ENCODE results near the gene ALG11.
A peak's percentile ranks its signal among the peaks of the same experiment; 100 is the strongest.
"Not testable (repeated sequence)": the region's sequence is repeated elsewhere in the genome, so short reads cannot be mapped to it uniquely, and the experiment has no call there.

ALG11 gene

DNA sequence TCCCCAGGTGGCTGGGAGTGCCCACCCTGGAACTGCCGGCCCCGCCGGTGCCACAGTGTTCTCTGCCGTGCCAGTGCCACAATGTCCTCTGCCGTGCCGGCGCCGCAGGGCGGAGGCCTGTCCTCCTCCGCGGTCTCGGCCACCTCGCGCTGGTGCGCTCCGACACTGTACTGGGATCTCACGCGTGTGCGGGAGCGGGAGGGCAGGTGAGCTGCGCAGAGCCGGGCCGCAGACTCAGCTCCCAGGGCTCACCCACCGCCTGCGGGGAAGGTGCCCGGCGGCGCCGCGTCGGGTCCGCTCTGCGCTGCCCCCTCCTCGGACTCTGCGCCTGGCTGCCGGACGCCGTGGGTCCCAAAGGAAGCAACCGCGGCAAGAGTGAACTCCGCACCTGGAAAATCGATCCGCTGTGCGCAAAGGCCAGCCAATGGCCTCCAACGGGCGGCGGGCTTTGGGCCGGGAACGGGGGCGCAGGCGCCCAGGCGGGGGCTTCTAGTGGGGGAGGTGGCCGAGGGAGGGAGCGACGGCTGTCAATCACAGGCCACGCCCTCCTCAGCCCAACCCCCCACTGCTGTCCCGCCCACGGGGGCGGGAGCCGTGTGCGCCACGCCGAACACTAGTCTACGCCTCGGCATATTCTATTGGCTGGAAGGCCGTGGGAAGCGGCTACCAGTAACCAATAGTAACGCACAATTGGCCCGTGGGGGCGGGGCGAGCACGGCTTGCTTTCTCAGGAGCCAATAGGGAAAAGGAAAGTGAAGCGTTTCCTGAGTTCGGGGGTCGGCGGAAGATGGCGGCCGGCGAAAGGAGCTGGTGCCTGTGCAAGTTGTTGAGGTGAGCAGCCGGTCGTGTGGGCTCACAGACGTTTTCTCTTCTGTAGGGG, at the start of gene ALG11:
TSS of gene ALG11 (plus strand) at position 767 of the 880 bp plus-strand sequence. CDS start at position 788, 21 bp downstream.
- peak; percentile 98 for DNase-seq

GRCh38 chr13:51966186-51966585, 46.0 kb upstream of the ALG11 start:
- DNase-seq: no peak

- no peak for DNase-seq
These were observed 44.4 kb upstream of the ALG11 start for GRCh38 chr13:51967482-51968446.

- DNase-seq: no peak
These were observed 41.8 kb upstream of the ALG11 start for GRCh38 chr13:51970349-51970748.

DNA sequence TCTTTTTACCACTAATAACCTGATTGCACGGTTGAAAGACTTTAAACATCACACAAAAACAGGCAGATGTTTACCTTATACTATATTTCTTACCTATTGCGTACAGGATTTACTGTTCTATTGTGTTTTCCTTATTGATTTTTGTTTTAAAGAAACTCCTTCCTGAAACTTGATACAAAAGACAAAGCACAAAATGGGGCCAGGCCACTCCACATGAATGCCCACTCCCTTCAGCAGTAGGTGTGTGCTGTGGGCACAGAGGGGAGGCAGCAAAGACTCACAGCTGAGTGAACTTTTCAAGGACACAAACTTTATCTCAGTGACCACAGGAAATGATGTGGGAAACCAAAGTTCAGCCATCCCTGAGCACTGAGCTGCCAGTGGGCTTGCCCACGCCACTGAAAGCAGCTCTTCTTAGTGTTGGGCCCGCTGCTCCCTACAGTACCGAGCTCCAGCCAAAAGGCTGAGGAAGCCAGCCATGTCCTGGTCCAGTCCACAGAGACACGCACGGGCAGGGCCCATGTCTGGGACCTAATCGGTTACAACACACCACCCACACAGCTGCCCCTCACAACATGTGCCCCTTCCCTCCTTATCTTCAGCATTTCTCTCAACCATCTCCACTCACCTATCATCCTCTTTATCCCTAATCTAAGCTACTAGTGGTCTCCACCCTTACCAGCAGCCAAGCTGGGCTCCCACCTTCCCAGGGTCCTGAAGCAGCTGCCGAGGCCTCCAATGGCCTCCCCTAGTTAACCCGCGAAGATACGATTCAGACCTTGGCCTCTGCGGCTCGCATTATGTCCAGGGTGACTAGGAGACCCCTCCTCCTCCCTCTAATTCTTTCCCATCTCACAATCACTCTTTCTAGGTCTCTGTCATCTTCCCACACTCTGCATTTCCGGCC, 40.4 kb upstream of the ALG11 start:
- DNase-seq: no peak

DNA sequence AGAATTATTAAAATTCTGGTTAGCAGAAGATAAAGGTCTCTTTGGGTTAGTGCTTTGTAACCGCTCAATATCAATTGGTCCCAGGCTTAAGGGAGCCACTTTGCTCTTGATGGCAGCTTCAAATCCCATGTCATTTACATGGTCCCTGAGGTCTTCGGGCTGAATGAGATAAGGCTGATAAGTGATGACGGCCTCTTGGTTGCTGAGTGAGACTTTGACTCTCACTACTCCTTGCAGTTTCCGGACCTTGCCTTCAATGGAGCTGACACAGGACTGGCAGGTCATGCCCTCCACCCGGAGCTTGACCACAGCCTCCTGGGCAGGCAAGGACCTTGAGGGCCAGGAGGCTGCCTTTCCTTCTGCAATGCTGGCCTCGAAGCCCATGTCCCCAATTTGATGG, 37.7 kb upstream of the ALG11 start:
- DNase-seq: no peak

GRCh38 chr13:51976423-51976822, 35.8 kb upstream of the ALG11 start:
- DNase-seq: no peak

DNA sequence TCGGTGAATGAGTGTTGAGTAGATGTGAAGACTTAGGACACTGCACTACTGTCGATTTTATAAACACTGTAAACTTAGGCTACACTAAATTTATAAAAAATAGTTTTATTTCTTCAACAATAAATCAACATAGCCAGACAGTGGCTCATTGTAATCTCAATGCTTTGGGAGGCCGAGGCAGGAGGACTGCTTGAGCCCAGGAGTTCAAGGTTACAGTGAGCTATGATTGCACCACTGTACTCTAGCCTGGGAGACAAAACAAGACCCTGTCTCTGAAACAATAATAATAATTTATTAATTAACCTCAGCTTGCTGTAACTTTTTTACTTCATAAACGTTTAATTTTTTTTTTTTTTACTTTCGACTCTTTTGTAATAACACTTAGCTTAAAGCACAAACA, 35.3 kb upstream of the ALG11 start:
- no peak for DNase-seq

DNA sequence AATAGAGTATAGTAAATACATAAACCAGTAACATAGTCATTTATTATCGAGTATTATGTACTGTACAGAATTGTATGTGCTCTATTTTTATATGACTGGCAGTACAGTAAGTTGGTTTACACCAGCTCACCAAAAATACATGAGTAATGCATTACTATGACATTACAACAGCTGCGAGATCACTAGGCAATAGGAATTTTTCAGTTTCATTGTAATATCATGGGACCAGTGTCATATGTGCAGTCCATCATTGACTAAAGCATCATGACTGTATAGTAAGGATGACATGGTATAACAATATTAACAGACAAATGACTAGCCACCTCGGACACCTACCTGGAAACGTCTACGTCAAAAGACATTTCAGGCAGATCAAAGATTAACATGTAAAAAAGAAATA, 34.6 kb upstream of the ALG11 start:
- DNase-seq: no peak

GRCh38 chr13:51978796-51979556, 33.2 kb upstream of the ALG11 start:
- DNase-seq: no peak

DNA sequence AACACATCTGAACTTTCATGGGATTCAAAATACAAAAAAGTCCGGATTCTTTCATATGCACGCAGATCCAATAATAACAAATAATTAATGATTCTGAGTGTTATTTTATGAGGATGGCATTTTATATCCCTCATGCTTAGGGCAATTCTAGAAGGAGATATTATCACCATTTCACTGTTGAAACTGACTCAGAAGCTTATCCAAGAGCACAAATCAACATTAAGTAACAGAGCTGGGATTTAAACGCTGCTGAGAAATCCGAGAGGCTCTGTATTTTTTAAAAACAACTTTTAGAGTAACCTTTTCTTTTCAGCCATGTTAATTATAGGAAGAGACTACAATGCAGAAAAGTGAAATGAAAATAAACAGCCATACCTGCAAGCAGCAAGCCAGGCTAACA, 31.3 kb upstream of the ALG11 start:
- DNase-seq: no peak

DNA sequence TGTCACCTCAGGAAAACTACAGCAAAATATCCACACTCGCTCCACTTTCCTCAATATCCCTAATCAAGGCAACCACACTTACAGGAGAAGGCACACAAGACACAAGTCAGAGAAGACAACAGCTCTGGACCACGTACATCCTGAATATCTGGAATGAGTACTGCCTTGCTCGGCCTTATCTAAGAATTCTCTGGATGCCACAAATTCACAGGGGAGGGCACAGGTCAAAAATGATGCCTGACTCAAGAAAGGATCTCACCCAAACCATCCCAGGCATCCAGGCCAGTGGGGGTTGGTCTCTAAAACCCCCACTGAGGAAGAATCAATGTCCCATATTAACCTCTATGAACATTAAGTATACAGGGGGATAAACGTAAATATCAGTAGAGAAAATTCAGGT, 30.8 kb upstream of the ALG11 start:
- DNase-seq: no peak

- DNase-seq: not testable (repeated sequence)
These were observed 28.9 kb upstream of the ALG11 start for GRCh38 chr13:51983292-51983691.

DNA sequence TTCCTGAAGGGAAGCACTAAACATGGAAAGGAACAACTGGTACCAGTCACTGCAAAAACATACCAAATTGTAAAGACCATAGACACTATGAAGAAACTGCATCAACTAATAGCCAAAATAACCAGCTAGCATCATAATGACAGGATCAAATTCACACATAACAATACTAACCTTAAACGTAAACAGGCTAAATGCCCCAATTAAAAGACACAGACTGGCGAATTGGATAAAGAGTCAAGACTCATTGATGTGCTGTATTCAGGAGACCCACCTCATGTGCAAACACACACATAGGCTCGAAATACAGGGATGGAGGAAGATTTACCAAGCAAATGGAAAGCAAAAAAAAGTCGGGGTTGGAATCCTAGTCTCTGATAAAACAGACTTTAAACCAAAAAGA, 27.3 kb upstream of the ALG11 start:
- not testable (repeated sequence) for DNase-seq

DNA sequence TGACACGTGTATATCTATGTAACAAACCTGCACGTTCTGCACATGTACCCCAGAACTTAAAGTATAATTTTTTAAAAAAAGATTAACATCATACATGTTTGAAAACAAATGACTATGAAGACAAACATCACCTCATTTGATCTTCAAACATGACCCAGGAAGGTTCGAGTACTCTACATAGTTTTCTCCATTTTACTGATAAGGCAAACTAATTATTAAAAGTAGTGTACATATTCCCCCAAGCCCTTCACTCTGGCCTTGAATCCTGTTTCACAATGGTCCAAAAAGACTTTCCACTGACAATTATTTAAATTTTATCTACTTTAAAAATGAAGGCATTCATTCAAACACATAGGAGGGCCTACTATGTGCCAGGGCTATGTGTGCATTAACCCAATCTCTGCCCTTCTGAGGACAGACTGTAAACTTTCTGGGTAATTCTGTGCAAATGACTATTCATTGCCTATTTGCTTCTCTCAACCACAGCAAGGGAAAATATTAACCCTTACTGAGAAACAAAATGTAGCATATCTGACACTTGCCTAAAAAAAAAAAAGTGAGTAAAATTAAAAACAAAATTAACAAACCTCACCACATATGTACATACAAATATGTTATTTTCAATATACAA, 23.1 kb upstream of the ALG11 start:
- DNase-seq: no peak

DNA sequence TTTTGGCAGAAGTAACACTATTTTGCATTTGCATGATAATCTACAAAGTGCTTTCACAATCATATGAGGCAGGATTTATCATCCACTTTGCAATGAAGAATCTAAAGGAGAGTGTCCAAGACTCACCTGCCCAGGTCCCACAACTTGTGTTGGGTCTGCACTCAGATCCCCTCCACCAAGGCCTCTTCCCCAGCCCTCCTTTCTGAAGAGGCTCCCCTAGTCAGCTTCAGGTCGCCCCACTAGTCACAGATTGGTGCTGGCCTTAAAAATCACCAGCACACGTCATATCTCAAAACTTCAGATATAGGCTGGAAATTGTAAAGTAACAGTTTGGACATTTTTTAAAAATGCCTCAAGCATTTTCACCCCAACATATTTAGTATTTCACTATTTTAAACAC, 18.5 kb upstream of the ALG11 start:
- no peak for DNase-seq

DNA sequence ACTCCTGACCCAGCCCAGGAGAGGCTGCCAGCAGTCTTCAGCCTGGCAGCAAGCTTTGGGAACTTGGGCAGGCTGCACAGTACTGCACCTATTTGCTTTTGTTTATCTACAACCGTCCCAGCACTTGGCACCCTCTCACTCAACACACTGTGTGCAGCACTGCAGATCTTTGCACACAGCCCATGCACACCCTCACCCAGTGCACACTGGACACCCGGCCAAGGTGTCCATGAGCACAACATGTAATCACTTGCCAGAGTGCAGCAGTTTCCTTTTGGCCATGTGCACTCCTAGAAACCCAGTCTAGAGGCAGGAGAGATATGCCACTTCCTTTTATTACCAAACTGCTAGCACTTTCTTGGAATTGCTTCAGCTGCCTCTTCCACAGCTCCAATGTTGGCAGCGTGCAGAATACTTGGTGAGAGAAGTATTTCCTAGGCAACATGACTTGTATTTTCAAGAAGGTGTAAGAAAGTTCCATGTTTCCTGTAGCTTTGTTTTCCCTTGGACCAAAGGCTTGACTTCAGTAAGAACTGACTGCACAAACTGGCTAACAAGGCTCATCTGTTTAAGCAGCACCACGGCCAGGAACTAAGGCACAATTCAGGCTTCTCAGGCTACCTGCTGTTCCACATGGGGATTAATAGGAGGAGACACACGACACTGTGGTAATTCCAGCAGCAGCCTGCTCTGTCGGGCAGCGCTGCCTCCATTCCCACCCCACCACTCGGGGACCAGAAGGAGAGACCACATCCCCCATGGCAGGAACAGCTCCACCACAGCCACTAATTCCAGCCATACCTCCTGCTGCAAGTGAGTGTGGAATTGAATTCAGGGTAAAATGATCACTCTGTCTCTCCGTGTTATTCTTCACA, 16.3 kb upstream of the ALG11 start:
- peak; percentile 53 to 65 for DNase-seq

DNA sequence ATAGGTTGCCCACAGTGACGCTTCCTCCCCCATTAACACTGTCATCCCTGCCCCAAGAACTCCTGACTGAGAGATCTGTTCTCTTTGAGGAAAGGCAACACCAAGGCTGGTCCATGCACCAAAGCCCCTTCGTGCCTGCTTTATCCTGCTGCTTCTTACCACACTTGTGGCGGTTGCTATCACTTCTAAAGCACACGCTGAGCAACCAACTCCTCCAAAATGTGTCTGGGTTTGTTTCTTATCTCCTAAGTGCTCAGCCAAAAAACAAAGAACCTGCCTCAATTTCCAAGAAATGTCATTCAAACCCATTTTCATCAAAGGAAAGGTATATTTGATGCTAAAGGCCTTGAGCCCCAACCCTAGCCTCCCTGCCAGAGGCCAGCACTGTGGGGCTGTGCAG, 15.6 kb upstream of the ALG11 start:
- no peak for DNase-seq

DNA sequence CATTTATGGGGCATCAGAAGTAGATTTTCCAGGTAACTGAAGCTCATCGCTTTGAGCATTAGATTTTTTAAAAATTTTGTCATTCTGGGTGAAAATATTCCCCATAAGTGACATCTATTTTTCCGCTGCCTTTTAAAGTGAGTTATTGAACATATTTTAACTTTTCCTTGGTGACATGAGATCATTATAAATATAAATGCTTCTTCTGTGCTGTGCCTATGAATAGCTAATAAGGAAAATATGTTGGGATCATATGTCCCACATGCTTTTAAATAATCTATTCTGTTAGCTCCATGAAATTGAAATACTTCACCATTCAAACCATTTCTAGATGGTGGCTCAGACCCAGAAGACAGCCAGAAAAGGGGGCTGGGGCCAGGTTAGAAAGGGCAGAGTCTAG, 15.0 kb upstream of the ALG11 start:
- no peak for DNase-seq

GRCh38 chr13:51997641-51998330, 14.4 kb upstream of the ALG11 start:
- no peak for DNase-seq

All from AML-193 (cell line).